ENCODE results near the gene ACSF3.

GRCh38 chr16:89178453-89179147 is 84.9 kb downstream of the ACSF3 start:
- no peak for TF ChIP-seq CTCF (IDR thresholded peaks at IDR 0.05; ENCODE audit: low read depth, low read length, missing input control)
- TF ChIP-seq TAF1 (conservative IDR thresholded peaks at IDR 0.05): no peak
- no peak for TF ChIP-seq RAD21 (IDR thresholded peaks at IDR 0.05)
- TF ChIP-seq JUND (IDR thresholded peaks at IDR 0.05): no peak
- TF ChIP-seq REST (IDR thresholded peaks at IDR 0.05): no peak
